Upper lobe of right lung (tissue), 1 donor: Measurements from ENCODE around the gene ANAPC7. TPM values are rescaled to one million over a fixed set of nuclear protein-coding genes. Genes with fewer than 3 reads are reported as not detected.
"Not testable (repeated sequence)": the region's sequence is repeated elsewhere in the genome, so short reads cannot be mapped to it uniquely, and the experiment has no call there.

Source experiments
- ATAC-seq: fragments of 200-7000 bp; cut with Tn5 transposase; one replicate; pipeline ENCODE4 v1.9.1; 2020; ENCODE audit warnings: mild to moderate bottlenecking, moderate library complexity
- DNase-seq: peaks from one replicate; pipeline ENCODE4 v3.0.0-alpha.2; 2020
- H3K27ac ChIP-seq: fragments of 200-600 bp; one replicate; pipeline ENCODE4 v1.8.0; 2022
- H3K27me3 ChIP-seq: fragments of 200-600 bp; one replicate; pipeline ENCODE4 v1.8.0; 2022; ENCODE audit warnings: mild to moderate bottlenecking
- H3K36me3 ChIP-seq: fragments of 200-600 bp; one replicate; pipeline ENCODE4 v1.8.0; 2022
- H3K4me1 ChIP-seq: fragments of 200-600 bp; one replicate; pipeline ENCODE4 v1.8.0; 2022
- H3K4me3 ChIP-seq: fragments of 200-600 bp; one replicate; pipeline ENCODE4 v1.8.0; 2022; ENCODE audit warnings: mild to moderate bottlenecking
- H3K9me3 ChIP-seq: fragments of 200-600 bp; one replicate; pipeline ENCODE4 v1.8.0; 2022
- intact Hi-C: fragments of 100-400 bp; cut with DNase I; formaldehyde crosslinking; loops from one replicate; pipeline ENCODE4 v1.11.0; 2022
- total RNA-seq: library from RNA; stranded (reverse); fragmentation: NEBNext Ultra II Directional; extraction: Animal tissue kit (Norgen Biotek cat#: 25700); gene quantifications from one replicate; pipeline ENCODE4 v1.2.1, GENCODE V29; 2021
- TF ChIP-seq, protein P1 (sequence below): fragments of 200-600 bp; IDR thresholded peaks from one replicate; pipeline ENCODE4 v1.8.0; 2022; ENCODE audit warnings: antibody characterized with exemption
- donor health status: DM: no; HTN: yes; CAD: no; lungs with severe emphysema.

The ANAPC7 gene
- total RNA-seq, 1 donor from 2014 or later, result 45.1 TPM

- ATAC-seq (no peak), DNase-seq (peak; percentile 55)
- H3K4me1 ChIP-seq, result peaks cover 3% of the 10 kb centered on the region
- H3K9me3 ChIP-seq, result no peaks in the 10 kb centered on the region
- peak overlapping the region; percentile 56 for H3K4me3 ChIP-seq
- TF ChIP-seq, protein P1, sequence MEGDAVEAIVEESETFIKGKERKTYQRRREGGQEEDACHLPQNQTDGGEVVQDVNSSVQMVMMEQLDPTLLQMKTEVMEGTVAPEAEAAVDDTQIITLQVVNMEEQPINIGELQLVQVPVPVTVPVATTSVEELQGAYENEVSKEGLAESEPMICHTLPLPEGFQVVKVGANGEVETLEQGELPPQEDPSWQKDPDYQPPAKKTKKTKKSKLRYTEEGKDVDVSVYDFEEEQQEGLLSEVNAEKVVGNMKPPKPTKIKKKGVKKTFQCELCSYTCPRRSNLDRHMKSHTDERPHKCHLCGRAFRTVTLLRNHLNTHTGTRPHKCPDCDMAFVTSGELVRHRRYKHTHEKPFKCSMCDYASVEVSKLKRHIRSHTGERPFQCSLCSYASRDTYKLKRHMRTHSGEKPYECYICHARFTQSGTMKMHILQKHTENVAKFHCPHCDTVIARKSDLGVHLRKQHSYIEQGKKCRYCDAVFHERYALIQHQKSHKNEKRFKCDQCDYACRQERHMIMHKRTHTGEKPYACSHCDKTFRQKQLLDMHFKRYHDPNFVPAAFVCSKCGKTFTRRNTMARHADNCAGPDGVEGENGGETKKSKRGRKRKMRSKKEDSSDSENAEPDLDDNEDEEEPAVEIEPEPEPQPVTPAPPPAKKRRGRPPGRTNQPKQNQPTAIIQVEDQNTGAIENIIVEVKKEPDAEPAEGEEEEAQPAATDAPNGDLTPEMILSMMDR, result no peak
- H3K36me3 ChIP-seq, result peaks cover 29% of the 10 kb centered on the region
- H3K27ac ChIP-seq, result peak overlapping the region; percentile 70
- H3K27me3 ChIP-seq, result no peaks in the 10 kb centered on the region
- intact Hi-C loops, result loop anchor here (5.0 kb wide), 1 partner anchor 330 kb away; no protein-coding TSS in a partner anchor
These were observed 28.6 kb upstream of the ANAPC7 start for GRCh38 chr12:110431957-110432587.

DNA sequence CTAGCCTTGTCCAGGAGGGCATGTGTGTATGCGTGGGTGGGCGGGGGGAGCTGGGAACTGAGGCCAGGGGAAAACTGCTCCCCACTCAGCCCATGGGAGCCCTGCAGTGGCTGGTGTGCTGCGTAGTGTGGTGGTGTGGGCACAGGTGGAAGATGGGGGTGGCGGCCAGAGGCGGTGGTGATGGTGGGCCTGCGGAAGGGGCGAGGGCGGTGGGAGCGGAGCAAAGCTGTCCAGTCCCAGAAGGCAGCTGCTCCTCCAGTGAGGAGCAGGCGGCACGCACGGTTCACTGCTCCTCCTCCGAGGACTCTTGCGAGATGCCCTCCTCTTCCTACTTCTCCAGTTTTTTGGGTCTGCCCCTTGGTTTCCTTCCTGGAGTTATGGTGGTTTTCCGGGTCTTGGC is 26.2 kb upstream of the ANAPC7 start:
- H3K27ac ChIP-seq, H3K4me1 ChIP-seq, H3K27me3 ChIP-seq, H3K9me3 ChIP-seq, ATAC-seq, H3K36me3 ChIP-seq, H3K4me3 ChIP-seq: not testable (repeated sequence)
- DNase-seq, result peak; percentile 43
- intact Hi-C loops, result loop anchor here (5.0 kb wide), 1 partner anchor 327 kb away; no protein-coding TSS in a partner anchor

GRCh38 chr12:110426406-110426805 is 22.9 kb upstream of the ANAPC7 start:
- Histone ChIP-seq H3K27me3 (no peaks in the 10 kb centered on the region), H3K4me1 (peaks cover 3% of the 10 kb centered on the region), H3K9me3 (no peaks in the 10 kb centered on the region), H3K4me3 (no peak overlapping the region), H3K36me3 (no peaks in the 10 kb centered on the region), H3K27ac (no peak overlapping the region)
- DNase-seq (no peak), ATAC-seq (no peak)
- TF ChIP-seq, protein P1, result no peak
- intact Hi-C loops, result no loop called here

DNA sequence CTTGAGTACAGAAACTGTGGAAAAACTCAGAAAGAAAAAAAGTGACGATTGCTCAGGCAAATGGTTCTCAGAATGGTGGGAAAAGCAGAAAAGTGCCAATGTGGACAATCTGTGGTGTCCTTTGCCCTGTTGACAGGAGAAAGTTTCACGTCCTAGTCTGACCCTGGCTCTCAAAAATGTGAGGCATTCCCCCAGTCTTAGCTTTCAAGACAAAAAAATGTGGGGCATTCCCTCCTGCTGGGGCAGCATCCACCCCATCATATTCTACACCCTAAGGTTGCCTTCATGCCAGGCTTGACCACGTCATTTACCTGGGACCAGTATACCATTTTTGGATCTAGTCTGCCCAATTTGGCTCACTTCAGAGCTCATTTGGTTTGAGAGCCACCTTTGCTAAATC is 20.7 kb upstream of the ANAPC7 start:
- no peak for ATAC-seq

GRCh38 chr12:110421701-110422100 is 18.2 kb upstream of the ANAPC7 start:
- intact Hi-C loops, result no loop called here
- ATAC-seq (no peak), DNase-seq (no peak)
- H3K9me3 ChIP-seq, result no peaks in the 10 kb centered on the region
- H3K4me3 ChIP-seq, result no peak overlapping the region
- TF ChIP-seq, protein P1, result no peak
- H3K27ac ChIP-seq, result no peak overlapping the region
- H3K27me3 ChIP-seq, result no peaks in the 10 kb centered on the region
- H3K36me3 ChIP-seq, result no peaks in the 10 kb centered on the region
- no peaks in the 10 kb centered on the region for H3K4me1 ChIP-seq

More for the DNA sequence above, 20.7 kb upstream of the ANAPC7 start:
- TF ChIP-seq, protein P1, result no peak
- Histone ChIP-seq H3K27me3 (no peaks in the 10 kb centered on the region), H3K9me3 (no peaks in the 10 kb centered on the region), H3K36me3 (no peaks in the 10 kb centered on the region), H3K27ac (no peak overlapping the region), H3K4me1 (no peaks in the 10 kb centered on the region), H3K4me3 (no peak overlapping the region)
- intact Hi-C loops, result no loop called here
- no peak for DNase-seq

GRCh38 chr12:110421159-110421661 is 17.7 kb upstream of the ANAPC7 start:
- no peaks in the 10 kb centered on the region for H3K27me3 ChIP-seq
- H3K4me1 ChIP-seq, result no peaks in the 10 kb centered on the region
- no peaks in the 10 kb centered on the region for H3K36me3 ChIP-seq
- DNase-seq, result no peak
- no peak for ATAC-seq
- H3K27ac ChIP-seq, result no peak overlapping the region
- no peak overlapping the region for H3K4me3 ChIP-seq
- TF ChIP-seq, protein P1, result no peak
- H3K9me3 ChIP-seq, result no peaks in the 10 kb centered on the region
- intact Hi-C loops, result no loop called here

DNA sequence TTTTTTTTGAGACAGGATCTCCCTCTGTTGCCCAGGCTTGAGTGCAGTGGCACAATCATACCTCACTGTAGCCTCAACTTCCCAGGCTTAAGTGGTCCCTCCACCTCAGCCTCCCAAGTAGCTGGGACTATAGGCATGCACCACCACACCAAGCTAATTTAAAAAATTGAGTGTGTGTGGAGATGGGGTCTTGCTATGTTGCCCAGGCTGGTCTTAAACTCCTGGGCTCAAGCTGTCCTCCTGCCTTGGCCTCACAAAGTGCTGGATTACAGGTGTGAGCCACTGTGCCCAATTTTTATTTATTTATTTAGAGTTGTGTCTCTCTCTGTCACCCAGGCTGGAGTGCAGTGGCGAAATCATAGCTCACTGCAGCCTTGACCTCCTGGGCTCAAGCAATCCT is 17.1 kb upstream of the ANAPC7 start:
- H3K36me3 ChIP-seq, H3K27ac ChIP-seq, intact Hi-C loops, H3K4me3 ChIP-seq, H3K4me1 ChIP-seq, DNase-seq, ATAC-seq, H3K9me3 ChIP-seq, H3K27me3 ChIP-seq: not testable (repeated sequence)

GRCh38 chr12:110417113-110417512 is 13.6 kb upstream of the ANAPC7 start:
- ATAC-seq, DNase-seq, intact Hi-C loops, H3K27me3 ChIP-seq, H3K27ac ChIP-seq, H3K4me1 ChIP-seq, H3K9me3 ChIP-seq, H3K36me3 ChIP-seq, H3K4me3 ChIP-seq: not testable (repeated sequence)

- H3K4me3 ChIP-seq, ATAC-seq, H3K27ac ChIP-seq, intact Hi-C loops, H3K36me3 ChIP-seq, H3K27me3 ChIP-seq, DNase-seq, H3K4me1 ChIP-seq, H3K9me3 ChIP-seq: not testable (repeated sequence)
These were observed 6.6 kb upstream of the ANAPC7 start for GRCh38 chr12:110410086-110410485.
